GM18907 (cell line): Measurements from ENCODE around the gene YTHDC1.
"Not testable (repeated sequence)": the region's sequence is repeated elsewhere in the genome, so short reads cannot be mapped to it uniquely, and the experiment has no call there.

Experiments
- ATAC-seq: cut with Tn5 transposase; IDR thresholded peaks from one replicate; pipeline ENCODE4 v1.9.1; 2021; ENCODE audit warnings: mild to moderate bottlenecking, moderate library complexity; ENCODE audit not compliant: unreplicated experiment

The YTHDC1 gene

DNA sequence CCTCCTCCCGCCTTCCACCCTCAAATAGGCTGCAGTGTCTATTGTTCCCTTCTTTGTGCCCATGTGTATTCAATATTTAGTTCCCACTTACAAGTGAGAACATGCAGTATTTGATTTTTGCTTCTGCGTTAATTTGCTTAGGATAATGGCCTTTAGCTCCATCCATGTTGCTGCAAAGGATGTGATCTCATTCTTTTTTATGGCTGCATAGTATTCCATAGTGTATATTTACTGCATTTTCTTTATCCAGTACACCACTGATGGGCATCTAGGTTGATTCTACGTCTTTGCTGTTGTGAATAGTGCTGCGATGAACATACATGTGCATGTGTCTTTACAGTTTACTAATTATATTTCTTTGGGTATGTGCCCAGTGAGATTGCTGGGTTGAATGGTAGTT, 52.8 kb downstream of the YTHDC1 start:
- ATAC-seq: no peak

DNA sequence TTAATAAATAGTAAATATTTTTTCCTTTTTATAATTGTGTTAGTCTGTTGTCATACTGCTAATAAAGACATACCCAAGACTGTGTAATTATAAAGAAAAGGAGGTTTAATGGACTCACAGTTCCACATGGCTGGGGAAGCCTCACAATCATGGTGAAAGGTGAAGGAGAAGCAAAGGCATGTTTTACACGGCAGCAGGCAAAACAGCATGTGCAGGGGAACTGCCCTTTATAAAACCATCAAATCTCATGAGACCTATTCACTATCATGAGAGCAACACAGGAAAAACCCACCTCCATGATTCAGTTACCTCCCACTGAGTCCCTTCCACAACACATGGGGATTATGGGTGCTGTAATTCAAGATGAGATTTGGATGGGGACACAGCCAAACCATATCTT, 58.6 kb downstream of the YTHDC1 start:
- no peak for ATAC-seq

DNA sequence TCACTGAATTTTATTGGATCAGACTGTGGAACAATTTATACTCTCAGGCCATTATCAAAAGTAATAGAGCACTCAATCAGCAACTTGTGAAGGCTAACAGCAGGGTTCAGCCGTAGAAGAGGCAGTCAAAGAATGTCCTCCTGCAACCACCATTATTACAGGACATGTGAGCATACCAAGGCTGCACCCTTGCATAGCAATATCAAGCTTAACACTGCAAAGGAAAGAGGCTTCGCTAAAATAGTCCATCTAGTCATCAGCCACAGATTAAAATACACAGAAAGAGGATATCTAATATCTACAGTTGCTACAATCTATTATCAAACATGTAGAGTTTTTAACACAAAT, 61.5 kb downstream of the YTHDC1 start:
- peak; percentile 52 for ATAC-seq

DNA sequence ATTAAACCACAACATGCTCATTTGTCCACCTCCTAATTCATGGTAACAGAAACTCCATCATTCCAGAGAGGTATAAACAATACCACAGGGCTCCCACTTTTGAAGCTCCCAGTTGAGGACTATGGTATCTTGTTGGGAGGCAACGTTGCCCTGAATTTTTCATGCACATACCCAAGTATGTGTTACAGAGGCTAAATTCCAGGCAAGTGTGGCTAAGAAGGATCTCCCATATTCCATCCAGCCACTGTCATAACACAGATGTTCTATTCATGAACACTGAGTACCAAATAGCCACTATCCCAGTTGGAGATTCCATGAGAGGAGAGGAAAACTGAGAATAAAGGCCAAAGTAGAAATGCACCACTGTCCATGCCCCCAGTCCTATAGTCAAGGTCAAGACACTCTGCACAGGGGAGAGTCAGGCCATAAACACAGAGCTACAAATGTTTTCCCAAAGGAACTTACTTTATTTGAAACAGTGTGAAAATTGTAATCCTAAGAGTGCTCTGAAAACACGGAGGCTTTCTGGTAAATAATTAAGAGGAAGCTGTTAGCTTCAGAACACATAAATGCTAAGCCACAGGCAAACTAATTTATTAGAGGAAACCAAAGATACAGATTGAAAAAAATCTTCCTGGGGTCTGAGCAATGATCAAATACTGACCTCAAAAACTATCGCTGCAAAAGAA, 62.0 kb downstream of the YTHDC1 start:
- ATAC-seq: peak; percentile 47

DNA sequence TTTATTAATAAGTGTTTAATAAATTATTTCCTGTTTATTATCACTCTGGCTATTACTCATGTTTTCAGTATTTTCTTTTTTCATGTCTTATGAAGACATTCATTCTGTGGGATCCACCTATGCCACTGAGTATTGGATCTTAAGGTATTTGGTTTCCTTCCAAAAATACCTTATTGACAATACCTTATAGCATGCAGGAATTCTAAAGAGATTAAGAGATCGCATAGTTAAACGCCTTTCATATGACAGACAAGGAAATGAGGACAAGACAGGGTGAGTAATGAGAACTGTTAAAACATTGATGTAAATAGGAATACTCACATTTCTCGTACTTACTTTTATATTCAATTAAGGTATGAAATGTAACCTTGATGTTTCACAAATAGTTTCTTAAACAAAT, 66.2 kb downstream of the YTHDC1 start:
- ATAC-seq: no peak

DNA sequence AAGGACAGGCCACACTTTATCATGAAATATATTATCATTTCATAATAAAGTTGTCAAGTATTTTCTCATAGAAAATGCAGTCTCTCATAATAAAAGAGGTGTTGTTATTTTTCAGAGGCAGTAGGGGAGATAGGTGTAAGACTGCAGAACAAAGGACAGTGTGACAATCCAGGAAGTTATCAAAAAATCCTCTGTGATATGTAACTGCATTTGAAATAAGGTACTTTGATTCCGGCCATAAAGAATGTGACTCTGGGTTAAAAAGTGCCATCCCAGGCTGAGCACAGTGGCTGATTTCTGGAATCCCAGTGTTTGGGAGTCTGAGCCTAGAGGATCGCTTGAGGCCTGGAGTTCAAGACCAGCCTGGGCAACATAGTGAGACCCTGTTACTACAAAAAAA, 66.8 kb downstream of the YTHDC1 start:
- ATAC-seq: no peak

DNA sequence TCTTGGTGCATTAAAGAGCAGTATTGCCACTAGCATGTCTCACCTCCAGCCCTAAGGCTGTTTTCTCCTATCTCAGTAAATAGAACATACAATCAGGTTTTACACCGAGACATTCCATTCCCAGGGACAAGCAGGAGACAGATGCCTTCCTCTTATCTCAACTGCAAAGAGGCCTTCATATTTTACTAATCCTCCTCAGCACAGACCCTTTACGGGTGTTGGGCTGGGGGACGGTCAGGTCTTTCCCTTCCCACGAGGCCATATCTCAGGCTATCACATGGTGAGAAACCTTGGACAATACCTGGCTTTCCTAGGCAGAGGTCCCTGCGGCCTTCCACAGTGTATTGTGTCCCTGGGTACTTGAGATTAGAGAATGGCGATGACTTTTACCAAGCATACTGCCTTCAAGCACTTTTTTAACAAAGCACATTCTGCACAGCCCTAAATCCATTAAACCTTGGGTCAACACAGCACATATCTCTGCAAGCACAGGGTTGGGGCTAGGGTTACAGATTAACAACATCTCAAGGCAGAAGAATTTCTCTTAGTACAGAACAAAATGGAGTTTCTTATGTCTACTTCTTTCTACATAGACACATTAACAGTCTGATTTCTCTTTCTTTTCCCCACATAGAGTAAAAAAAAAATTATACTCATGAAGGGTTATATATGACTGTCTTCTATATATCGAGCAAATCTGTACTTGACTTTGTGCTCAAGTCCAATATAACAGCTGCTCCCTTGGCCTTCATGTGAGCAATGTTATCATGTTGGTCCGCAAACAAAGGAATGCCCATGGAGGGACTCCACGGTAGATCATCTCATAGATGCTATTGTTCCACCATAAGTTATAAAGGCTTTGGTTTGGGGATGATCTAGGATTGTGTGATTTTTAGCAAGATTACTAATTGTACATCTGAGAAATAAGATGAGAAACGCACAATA, 67.8 kb downstream of the YTHDC1 start:
- ATAC-seq: not testable (repeated sequence)

DNA sequence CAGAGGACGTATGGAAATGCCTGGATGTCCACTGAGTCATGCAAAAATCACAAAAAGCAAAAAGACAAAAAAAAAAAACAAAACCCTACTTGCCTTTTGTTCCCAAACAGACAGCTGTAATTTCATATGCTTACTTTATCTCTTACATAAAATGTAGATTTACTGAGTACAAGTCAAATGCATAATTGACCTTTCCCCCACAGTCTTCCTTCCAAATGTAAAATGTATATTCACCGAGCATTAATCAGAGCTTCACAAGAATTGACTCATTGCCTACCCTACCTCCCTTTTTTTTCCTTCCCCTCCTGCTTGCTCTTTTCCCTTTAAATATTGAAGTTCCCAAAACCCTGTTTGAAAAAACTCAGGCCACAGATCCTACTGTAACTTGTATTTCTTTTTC, 71.9 kb downstream of the YTHDC1 start:
- no peak for ATAC-seq

DNA sequence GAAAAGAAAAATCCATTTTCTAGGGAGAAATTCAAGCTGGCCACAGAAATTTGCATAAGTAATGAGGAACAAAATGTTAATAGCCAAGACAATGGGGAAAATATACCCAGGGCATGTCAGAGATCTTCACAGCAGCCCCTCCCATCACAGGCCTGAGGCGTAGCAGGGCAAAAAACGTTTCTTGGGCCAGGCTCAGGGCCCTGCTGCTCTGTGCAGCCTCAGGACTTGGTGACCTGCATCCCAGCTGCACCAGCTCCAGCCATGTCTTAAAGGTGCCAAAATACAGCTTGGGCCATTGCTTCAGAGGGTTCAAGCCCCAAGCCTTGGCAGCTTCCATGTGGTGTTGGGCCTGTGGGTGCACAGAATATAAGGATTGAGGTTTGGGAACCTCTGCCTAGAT, 72.3 kb downstream of the YTHDC1 start:
- ATAC-seq: no peak

DNA sequence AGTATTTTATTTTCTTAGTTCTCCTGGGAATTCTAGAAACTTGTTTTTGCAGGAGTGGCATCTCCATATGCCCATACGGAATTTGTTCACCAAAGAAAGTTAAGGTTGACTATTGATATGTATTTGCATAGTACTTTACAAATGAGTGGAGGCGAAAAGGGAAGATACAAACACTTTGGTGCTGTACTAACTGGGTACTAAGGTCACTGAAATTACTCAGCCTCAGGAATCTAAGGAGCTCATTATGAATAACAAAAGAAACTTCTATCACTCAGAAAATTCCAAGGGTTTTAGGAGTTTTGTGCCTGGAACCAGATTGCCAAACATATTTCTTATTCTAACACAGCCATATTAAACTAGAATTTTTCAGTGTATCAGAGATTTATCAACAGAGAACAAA, 77.0 kb downstream of the YTHDC1 start:
- ATAC-seq: peak; percentile 52

DNA sequence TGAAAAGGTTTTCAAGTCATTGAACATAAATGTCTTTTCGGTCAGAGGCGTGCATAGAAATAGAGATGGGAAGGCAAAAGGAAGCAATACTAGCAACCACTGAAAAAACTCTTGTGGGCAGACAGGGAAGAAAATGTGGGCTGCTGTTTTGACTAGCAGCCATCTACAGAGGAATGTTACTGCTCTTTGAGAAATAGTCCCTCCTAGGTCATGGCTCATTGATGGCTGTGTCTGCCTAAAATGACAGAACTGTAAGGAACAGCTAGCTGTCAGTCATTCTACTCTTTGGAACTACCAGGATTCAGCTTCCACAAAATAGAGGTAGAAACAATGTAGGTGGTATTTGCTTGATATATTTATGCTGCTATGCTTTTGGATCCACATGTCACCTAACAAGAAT, 77.5 kb downstream of the YTHDC1 start:
- ATAC-seq: peak; percentile 62

DNA sequence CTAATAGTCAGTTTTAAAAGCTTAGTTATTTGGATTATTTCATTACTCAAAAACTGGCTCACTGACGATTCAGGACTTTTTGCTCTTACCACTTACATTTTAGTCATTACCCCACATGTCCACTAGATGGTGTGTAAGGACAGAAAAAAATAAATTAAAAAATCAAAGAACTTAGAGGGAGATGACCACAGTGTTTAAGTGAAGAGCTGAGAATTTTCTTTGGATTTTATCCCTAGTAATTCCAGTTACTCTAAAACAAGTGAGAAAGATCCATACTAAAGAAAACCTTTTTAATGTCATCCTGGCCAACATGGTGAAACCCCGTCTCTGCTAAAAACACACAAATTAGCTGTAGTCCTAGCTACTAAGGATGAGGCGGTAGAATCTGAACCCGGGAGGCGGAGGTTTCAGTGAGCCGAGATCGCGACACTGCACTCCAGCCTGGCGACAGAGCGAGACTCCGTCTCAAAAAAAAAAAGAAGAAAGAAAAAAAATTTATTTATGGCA, 78.0 kb downstream of the YTHDC1 start:
- peak; percentile 77 for ATAC-seq

DNA sequence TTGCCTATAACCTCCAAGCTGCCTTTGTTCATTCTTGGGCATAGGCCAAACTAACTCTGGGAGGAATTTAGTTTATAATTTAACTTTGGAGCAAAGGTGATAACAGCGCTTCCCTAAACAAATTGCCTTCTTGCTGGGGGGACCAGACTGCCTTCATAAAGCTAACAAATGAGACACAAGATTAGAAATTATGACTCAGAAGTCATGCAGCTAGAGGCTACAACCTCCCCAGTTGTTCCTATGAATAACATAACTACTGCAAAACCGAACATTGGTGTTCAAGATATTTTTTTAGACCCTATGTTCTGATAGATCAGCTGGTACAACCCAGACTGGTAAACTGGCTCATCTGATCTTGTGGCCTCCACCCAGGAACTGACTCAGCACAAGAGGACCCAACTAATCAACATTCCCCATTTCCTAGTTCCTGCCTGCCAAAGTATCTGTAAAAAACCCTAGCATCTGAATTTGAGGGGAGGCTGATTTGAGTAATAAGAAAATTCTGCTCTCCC, 82.4 kb downstream of the YTHDC1 start:
- ATAC-seq: no peak

DNA sequence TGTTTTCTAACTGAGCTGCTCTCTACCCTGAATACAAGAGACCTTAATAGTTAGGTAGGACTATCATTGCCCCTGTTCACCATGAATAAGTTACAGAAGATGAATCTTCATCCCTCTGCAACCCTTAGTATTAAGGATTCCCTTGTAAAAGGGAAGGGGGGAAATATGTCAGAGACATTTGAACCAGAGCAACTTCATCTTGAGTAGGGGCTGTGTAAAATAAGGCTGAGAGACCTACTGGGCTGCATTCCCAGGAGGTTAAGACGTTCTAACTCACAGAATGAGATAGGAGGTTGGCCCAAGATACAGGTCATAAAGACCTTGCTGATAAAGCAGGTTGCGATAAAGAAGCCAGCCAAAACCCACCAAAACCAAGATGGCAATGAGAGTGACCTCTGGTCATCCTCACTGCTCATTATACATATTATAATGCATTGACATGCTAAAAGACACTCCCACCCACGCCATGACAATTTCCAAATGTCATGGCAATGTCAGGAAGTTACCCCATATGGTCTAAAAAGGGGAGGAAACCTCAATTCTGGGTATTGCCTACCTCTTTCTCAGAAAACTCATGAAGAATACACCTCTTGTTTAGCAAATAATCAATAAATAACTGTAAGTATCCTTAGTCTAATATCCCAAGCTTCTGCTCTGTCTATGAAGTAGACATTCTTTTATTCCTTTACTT, 84.9 kb downstream of the YTHDC1 start:
- ATAC-seq: no peak
